HG03571 (cell line): Measurements from ENCODE around the gene ARID1B.

Source experiments
- ATAC-seq: cut with Tn5 transposase; IDR thresholded peaks from one replicate; pipeline ENCODE4 v1.9.1; 2021; ENCODE audit not compliant: unreplicated experiment

ARID1B gene

DNA sequence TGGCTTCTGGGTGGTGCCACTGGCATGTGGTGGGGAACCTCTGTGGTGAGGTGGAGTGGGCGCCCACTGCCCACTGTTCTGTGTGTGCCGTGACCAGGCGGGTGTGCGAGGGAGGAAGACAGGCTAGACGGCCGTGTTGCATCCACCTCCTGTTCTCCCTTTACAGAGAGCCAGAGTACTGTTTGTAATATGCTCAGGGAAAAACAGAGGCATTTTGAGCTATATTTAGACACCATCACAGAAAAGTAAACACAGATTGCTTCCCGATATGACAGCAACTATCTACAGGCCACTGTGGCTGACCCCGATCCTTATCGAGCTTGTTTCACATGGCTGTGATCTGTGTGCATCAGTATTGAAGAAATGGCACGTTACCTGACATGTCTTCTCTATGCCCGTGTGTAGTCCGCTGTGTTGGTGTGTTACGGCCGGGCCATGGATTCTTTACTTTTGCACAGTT, 45.6 kb downstream of the ARID1B start:
- no peak for ATAC-seq

DNA sequence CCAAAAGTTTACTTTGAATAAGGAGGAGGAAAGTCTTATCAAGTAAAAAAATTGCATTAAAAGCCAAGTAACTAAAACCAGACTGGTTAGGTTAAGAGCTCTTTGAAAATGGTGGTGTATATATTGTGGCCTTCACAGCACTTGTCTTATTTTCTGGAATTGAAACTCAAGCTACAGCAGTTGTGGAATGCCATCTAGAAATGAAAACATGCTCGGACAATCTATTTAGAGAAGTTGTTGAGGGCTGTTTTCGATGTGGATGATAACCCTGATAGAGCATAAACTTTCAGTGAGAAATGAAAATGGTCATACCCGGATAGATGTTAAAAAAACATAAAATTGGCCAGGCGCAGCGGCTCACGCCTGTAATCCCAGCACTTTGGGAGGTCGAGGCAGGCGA, 47.0 kb downstream of the ARID1B start:
- no peak for ATAC-seq

DNA sequence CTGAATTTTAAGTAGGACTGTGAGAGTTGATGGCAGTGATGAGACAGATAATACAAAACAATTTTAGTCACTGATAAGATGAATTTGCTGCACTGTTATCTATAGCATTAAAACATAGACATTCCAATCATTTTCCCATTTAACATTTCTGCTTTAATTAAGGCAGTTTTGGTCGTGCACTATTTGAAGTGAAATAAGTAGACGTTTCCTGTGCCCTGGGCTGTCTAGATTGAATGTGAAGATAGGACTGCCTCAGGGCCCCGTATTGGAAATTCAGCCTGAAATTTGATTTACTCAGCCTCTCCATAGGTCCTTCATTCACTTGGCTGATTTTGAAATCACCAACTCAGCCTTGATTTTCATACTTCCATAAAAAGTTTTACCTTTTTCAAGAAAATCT, 48.3 kb downstream of the ARID1B start:
- no peak for ATAC-seq

DNA sequence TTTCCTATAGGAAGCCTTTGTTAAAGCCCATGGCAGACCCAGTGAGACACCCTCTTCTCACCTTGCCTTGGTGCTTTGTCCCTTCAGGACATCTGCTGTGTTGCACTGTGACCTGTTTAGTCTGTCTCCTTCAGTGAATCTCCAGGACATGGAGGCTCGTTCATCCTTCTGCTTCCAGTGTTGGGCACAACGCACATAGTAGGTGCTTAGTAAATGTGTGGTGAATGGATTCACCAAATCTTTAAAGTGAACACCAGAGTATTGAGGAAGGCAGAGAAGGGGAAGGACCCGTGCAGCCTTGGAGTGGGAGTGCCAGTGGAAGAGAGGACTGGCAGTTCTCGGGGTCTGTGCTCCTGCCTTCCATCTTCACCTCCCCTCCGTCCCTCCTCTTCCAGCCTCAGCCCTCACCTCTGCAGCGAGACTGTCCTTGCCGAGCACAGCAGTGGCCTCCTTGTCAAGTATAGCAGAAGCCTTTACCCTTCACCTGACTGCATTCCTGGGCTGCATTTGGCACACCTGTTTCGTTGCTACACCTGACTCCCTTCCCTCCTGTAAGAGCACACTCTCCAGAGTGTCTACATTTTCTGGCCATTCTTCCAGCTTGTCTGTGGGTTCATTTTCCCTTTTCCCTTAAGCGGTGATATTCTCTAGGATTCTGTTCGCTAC, 49.2 kb downstream of the ARID1B start:
- no peak for ATAC-seq

GRCh38 chr6:156827382-156827781, 50.2 kb downstream of the ARID1B start:
- no peak for ATAC-seq

DNA sequence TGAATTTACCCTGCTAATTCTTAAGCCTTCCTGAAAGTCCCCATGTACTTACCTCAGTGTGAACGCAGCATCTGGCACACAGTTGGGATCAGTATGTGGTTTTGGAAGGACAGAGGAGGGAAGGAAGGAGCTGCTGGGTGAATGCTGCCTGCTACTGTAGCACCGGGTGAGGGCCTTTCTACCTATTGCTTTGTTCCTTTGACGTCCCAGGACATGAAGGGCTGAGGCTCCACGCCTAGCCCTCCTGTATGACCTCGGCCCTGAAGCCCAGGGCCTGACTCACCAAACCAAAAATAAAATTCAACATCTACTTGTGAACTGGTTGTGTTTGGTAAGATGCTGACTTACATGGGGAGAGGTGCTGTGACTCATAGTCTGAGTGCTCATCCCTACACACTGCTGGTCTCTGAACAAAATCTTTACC, 51.1 kb downstream of the ARID1B start:
- no peak for ATAC-seq

GRCh38 chr6:156830126-156830525, 52.9 kb downstream of the ARID1B start:
- no peak for ATAC-seq

DNA sequence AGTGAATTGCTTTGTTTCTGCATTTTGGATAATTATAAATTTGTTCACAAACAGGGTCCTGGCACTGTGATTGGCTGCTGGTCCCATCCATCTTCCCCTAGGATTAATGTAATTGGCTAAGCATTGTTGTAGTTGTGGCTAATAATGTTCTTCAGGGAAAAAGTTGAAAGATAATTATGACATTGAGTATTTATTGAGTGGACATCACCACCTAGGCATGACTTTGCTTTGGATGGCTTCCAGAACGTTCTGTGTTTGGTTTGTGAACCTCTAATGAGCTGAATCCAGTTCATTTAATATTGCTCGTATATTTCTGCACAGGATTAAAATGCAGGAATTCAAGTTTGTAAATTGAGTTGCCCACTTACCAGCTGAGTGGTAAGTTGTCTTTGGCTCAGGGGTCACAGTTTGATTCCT, 55.1 kb downstream of the ARID1B start:
- ATAC-seq: no peak

- no peak for ATAC-seq
Observed at GRCh38 chr6:156832669-156833068, 55.5 kb downstream of the ARID1B start.

DNA sequence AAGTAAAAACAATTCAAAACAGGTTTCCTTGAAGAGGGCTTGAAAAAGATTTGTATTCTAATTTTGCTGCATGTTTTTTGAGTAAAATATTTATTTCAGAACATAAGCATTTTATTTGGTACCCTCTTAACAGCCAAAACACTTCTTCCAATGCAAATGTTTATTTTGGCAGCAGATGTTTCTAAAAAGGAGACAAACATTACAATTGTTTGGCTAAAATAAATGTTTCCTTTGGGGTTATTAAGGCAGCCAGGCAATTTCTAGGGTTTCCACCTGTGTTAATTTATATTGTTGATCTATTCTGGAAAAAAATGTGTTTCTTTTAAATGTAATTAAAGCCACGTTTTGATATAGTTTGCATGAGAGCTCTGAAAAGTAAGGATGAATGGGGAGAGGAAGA, 56.6 kb downstream of the ARID1B start:
- no peak for ATAC-seq

DNA sequence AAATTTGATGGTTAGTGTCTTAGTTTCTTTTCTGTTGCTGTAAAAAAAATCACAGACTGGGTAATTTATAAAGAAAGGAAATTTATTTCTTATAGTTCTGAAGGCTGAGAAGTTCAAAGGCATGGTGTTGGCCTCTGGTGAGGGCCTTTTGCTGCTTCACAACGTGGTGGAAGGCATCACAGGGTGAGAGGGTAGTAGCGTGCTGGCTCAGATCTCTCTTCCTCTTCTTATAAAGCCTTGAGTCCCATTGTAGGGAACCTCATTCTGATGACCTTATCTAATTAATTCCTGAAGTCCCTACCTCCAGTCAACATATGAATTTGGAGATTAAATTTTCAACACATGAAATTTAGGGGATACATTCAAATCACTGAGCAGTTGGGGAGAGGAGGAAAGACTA, 62.0 kb downstream of the ARID1B start:
- no peak for ATAC-seq

DNA sequence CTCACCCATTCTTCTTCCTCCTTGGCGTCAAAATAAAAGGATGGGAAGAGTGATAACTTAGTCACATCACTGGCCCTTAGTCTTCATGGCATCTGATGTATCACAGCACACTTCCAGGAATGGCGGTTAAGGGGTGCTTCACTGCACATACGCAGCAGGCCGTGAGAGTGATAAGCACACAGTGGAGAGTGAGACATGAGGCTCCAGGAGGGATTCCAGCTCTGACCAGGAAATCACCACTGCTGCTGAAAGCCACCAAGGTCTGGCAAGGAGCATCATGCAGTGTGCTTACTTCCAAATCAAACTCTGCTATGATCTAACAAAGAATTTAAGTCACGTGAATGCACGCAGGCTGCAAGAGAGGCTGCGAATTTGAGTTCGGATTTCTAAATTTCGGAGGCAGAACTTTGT, 62.4 kb downstream of the ARID1B start:
- no peak for ATAC-seq

DNA sequence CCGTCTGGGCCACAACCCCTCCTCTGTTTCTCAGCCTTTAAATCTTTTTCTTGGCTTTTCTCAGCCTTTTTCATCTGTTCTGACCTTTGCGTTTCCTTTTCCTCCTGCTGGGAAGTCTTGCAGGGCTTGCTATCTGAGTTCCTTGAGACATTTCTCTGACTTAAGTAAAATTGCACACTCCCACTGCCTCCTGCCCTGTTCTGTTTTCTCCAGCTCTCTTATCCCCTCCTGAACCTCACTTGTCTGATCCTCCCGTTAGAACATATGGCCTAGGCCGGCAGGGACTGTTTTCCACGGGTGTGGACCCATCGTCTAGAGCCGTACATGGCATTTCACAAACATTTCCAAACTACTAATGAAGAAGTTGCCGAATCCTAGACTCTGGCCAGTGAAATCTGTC, 63.0 kb downstream of the ARID1B start:
- no peak for ATAC-seq

GRCh38 chr6:156840606-156841005, 63.4 kb downstream of the ARID1B start:
- no peak for ATAC-seq

DNA sequence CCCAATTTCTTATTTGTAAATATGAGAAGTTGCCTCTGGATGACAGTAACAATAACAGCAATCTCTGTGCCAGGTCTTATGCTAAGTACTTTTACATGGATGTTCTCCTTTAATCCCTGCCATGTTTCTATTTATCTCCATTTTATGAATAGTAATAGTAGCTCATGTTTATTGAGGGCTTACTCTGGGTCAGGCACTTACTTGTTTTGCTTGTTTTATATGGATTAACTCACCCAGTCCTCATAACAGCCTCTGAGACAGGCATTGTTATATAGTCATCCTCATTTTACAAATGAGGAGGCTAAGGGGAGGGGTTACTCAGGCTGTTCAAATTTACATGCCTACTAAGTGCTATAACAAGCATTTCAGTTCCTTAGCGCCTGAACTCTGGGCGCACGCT, 64.3 kb downstream of the ARID1B start:
- no peak for ATAC-seq

- no peak for ATAC-seq
Observed at GRCh38 chr6:156842598-156843250, 65.5 kb downstream of the ARID1B start.

- ATAC-seq: no peak
Observed at GRCh38 chr6:156844089-156844488, 66.9 kb downstream of the ARID1B start.

GRCh38 chr6:156845454-156846155, 68.4 kb downstream of the ARID1B start:
- no peak for ATAC-seq

DNA sequence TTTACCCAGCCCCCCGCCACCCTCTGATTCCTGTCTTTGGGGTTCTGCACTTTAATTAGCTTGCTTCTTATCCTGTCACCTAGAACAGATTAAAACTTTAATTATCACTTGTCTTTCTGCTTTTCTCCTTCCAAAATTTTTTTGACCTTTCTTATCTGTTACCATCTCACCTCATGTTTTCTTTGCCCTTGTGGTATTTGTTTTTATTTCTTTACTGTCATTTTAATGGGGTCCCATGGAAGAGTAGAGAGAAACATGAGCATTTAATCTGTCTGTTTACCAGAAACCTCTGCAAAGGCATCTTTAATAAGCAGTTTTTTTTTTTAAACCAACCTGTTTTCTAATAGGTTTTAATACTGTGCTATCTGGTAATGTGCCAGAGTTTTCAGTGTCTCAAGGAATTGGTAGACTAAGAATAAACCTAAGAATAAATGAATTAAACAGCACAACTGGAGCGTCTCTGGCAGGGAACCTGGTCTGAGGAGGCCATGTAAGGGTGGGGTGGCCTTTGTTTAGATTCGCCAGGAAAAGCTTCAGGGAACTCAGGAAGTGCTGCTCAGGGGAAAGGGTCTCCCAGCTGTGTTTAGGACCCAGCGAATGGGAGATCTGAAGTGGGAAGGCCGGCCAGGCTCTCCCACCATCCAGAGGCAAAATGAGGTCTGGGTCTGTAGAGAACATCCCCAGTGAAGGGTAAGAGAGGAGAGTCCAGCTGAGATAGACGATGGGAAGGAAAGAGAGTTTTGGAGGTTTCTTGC, 69.8 kb downstream of the ARID1B start:
- ATAC-seq: no peak

- ATAC-seq: no peak
Observed at GRCh38 chr6:156848123-156848522, 70.9 kb downstream of the ARID1B start.

GRCh38 chr6:156848533-156848932, 71.4 kb downstream of the ARID1B start:
- ATAC-seq: no peak
